ENCODE results near the gene DSCAM.

GRCh38 chr21:40753756-40754155 lies 93.2 kb downstream of the DSCAM start:
- TF ChIP-seq, protein P1, sequence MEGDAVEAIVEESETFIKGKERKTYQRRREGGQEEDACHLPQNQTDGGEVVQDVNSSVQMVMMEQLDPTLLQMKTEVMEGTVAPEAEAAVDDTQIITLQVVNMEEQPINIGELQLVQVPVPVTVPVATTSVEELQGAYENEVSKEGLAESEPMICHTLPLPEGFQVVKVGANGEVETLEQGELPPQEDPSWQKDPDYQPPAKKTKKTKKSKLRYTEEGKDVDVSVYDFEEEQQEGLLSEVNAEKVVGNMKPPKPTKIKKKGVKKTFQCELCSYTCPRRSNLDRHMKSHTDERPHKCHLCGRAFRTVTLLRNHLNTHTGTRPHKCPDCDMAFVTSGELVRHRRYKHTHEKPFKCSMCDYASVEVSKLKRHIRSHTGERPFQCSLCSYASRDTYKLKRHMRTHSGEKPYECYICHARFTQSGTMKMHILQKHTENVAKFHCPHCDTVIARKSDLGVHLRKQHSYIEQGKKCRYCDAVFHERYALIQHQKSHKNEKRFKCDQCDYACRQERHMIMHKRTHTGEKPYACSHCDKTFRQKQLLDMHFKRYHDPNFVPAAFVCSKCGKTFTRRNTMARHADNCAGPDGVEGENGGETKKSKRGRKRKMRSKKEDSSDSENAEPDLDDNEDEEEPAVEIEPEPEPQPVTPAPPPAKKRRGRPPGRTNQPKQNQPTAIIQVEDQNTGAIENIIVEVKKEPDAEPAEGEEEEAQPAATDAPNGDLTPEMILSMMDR (IDR thresholded peaks at IDR 0.05) = no peak
- TF ChIP-seq POLR2A (IDR thresholded peaks at IDR 0.05) = no peak

Measured in vagina (tissue), 2 donors.